22Rv1 (cell line): Measurements from ENCODE around the gene KCNK18.
"Not testable (repeated sequence)": the region's sequence is repeated elsewhere in the genome, so short reads cannot be mapped to it uniquely, and the experiment has no call there.

ENCODE experiments used
- H3K27ac ChIP-seq: fragments of 450-650 bp; 2 replicates; pipeline ENCODE4 v1.5.1; 2017
- CTCF ChIP-seq: fragments of 450-650 bp; IDR thresholded peaks from 2 replicates; pipeline ENCODE4 v1.5.1; 2017; ENCODE audit warnings: mild to moderate bottlenecking
- ZFX ChIP-seq: fragments of 450-650 bp; IDR thresholded peaks from 2 replicates; pipeline ENCODE4 v1.6.1; 2017; ENCODE audit warnings: antibody characterized with exemption, borderline replicate concordance

The KCNK18 gene

GRCh38 chr10:117222976-117223692 lies 25.8 kb downstream of the KCNK18 start:
- TF ChIP-seq CTCF: no peak
- TF ChIP-seq ZFX: no peak
- no peak overlapping the region for H3K27ac ChIP-seq

GRCh38 chr10:117223693-117224430 lies 26.6 kb downstream of the KCNK18 start:
- no peak for TF ChIP-seq ZFX
- no peak for TF ChIP-seq CTCF
- H3K27ac ChIP-seq: no peak overlapping the region

GRCh38 chr10:117224881-117225280 lies 27.6 kb downstream of the KCNK18 start:
- TF ChIP-seq ZFX (no peak), CTCF (no peak)

DNA sequence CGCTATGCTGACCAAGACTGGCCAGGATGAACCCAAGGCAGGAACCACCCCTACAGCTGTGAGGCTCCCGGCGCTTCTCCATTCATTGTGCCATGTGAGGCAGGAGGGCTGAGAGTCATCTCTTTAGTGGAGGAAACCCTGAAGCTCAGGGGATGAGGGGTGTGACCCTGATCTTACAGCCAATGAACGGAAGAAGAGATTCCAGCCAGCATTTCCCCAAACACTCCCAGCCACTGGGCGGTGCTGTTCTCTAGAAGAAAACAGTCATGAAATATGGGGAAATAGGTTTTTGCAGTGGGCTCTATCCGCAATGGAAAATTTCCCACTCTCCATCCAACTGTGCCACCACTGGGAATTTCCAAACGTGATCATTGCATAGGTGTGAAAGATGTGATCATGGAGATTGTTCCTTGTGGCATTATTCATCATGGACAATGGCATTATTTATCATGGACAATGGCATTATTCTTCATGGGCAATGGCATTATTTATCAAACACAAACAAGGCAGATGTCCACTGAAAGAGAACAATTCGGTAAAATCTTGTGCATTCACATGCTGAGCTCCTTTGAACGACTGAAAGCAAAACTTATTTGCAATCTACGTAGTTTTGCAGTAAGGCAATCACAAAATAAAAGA lies 29.6 kb downstream of the KCNK18 start:
- H3K27ac ChIP-seq: no peak overlapping the region
- TF ChIP-seq ZFX: no peak
- TF ChIP-seq CTCF: peak; percentile 74

More at GRCh38 chr10:117224881-117225280, 27.6 kb downstream of the KCNK18 start:
- no peak overlapping the region for H3K27ac ChIP-seq

- TF ChIP-seq ZFX (no peak), CTCF (no peak)
These were observed 30.9 kb downstream of the KCNK18 start for GRCh38 chr10:117228210-117228609.

DNA sequence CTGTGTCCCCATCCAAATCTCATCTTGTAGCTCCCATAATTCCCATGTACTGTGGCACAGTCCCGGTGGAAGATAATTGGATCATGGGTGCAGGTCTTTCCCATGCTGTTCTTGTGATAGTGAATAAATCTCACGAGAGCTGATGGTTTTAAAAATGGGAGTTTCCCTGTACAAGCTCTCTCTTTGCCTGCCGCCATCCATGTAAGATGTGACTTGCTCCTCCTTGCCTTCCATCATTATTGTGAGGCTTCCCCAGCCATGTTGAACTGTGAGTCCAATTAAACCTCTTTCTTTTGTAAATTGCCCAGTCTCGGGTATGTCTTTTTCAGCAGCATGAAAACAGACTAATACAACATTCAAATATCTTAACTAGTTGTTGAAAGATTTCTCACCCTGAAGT lies 32.8 kb downstream of the KCNK18 start:
- not testable (repeated sequence) for H3K27ac ChIP-seq

More at GRCh38 chr10:117228210-117228609, 30.9 kb downstream of the KCNK18 start:
- H3K27ac ChIP-seq: no peak overlapping the region

DNA sequence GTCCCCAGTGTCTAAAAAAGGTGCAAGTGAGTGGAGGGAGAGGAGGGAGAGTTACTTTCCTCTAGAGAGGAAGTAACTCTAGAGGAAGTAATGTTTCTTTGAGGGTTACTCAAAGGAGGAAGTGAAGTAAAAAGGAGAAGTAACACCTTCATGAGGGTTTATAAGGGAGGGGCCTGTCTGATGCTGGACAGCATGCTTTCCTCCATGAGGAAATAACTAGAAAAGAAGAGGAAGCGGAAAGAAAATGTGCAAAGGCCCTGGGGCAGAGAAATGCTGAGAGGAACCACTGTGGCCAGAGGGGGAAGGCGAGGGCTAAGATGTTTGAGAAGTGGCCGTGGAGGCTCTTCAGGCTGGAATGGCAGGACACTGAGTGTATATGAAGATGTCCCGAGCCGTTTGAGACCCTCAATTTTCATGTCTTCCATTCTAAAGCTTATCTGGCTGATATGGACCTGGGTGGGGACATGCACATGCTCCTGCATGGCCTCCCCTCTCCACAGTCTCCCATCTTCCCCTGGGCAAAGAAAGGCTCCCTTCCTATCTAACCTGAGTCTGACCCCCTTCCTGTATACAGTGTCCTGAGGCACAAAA lies 40.2 kb downstream of the KCNK18 start:
- TF ChIP-seq ZFX (no peak), CTCF (no peak)
- H3K27ac ChIP-seq: no peak overlapping the region
